ENCODE results near the gene WTAP. TPM values are rescaled to one million over a fixed set of nuclear protein-coding genes. Genes with fewer than 3 reads are reported as not detected.
A peak's percentile ranks its signal among the peaks of the same experiment; 100 is the strongest.
"Not testable (repeated sequence)": the region's sequence is repeated elsewhere in the genome, so short reads cannot be mapped to it uniquely, and the experiment has no call there.

Gene WTAP
- total and polyA plus RNA-seq, 12 donors: 56.8 to 162 (median 98.5) TPM

DNA sequence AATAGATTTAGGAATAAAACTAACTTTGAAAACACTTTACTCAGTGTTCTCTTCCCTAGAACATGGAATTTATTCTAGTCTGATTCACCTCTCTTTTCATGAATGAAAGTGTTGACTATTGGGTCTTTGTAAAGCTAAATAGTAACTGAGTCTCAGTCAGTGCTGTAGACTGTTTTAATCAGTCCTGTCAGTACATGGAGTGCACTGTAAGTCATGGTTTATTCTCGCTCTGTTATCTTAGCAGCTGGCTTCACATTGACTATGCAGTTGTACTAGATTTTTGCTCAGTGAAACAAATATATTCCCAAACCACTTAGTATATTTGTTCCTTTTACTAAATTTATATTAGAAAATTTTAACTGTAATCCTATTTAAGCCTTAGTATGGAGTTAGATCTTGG lies 19.5 kb downstream of the WTAP start:
- H3K36me3 ChIP-seq (replicated peaks in 1 of 2): peaks cover 0 to 97% of the 10 kb centered on the region in 2 donors
- 68 to 92% (median 77%) methylated on average over 1 of the region's 1 CpG for WGBS, 4 donors
- TF ChIP-seq, protein P1, sequence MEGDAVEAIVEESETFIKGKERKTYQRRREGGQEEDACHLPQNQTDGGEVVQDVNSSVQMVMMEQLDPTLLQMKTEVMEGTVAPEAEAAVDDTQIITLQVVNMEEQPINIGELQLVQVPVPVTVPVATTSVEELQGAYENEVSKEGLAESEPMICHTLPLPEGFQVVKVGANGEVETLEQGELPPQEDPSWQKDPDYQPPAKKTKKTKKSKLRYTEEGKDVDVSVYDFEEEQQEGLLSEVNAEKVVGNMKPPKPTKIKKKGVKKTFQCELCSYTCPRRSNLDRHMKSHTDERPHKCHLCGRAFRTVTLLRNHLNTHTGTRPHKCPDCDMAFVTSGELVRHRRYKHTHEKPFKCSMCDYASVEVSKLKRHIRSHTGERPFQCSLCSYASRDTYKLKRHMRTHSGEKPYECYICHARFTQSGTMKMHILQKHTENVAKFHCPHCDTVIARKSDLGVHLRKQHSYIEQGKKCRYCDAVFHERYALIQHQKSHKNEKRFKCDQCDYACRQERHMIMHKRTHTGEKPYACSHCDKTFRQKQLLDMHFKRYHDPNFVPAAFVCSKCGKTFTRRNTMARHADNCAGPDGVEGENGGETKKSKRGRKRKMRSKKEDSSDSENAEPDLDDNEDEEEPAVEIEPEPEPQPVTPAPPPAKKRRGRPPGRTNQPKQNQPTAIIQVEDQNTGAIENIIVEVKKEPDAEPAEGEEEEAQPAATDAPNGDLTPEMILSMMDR (IDR thresholded peaks at IDR 0.05): no peak
- no peak for TF ChIP-seq POLR2A (IDR thresholded peaks at IDR 0.05)

DNA sequence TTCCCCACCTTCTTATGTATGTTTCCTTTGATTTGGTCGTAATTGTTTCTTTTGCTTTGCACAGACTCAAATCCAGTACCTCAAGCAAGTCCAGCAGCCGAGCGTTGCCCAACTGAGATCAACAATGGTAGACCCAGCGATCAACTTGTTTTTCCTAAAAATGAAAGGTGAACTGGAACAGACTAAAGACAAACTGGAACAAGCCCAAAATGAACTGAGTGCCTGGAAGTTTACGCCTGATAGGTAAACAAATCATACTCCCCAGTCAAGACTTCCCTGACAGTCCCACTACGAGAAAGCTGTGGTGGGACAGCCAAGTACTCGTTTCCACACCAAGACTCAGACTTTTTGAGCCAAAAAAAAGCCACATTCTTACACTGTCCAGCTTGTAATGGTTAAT lies 20.8 kb downstream of the WTAP start:
- peaks cover 0 to 95% of the 10 kb centered on the region in 2 donors for H3K36me3 ChIP-seq (replicated peaks in 1 of 2)
- intact Hi-C loops (cut with DNase I); DNase-seq; H3K27me3 ChIP-seq; H3K4me1 ChIP-seq (replicated peaks in 1 of 2); H3K9me3 ChIP-seq (replicated peaks in 1 of 3); H3K4me3 ChIP-seq; H3K27ac ChIP-seq: not testable (repeated sequence)
- 85 to 95% (median 91%) methylated on average over 7 of the region's 7 CpGs for WGBS, 4 donors

More for the DNA sequence above, 19.5 kb downstream of the WTAP start:
- no peak overlapping the region for H3K27ac ChIP-seq
- no peak overlapping the region for H3K4me3 ChIP-seq
- DNase-seq: no peak
- intact Hi-C loops (cut with DNase I): no loop called here
- H3K27me3 ChIP-seq: no peaks in the 10 kb centered on the region
- no peaks in the 10 kb centered on the region for H3K9me3 ChIP-seq (replicated peaks in 1 of 3)
- H3K4me1 ChIP-seq (replicated peaks in 1 of 2): peaks cover 9 to 18% of the 10 kb centered on the region in 2 donors

DNA sequence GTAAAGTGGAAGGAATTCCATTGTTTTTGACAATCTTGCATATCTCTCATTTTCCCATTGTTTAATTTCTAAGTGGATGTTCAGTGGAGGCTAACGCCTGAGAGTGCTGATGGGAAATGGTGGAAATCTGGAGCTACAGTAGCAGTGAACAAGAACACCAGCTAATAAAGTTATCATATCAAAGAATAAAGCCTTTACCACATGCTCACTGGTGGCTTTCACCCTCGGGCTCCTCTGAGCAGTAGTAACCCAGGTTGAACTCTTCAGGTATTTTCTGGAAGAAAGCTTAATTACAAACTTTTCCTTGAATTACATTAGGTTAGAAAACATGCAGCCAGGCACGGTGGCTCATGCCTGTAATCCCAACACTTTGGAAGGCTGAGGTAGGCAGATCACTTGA lies 24.1 kb downstream of the WTAP start:
- Histone ChIP-seq H3K4me1 (replicated peaks in 1 of 2) (peaks cover 0 to 3% of the 10 kb centered on the region in 2 donors), H3K9me3 (replicated peaks in 1 of 3) (no peaks in the 10 kb centered on the region), H3K4me3 (no peak overlapping the region), H3K27me3 (no peaks in the 10 kb centered on the region), H3K27ac (no peak overlapping the region), H3K36me3 (replicated peaks in 1 of 2) (peaks cover 0 to 92% of the 10 kb centered on the region in 2 donors)
- TF ChIP-seq, protein P1 (IDR thresholded peaks at IDR 0.05): no peak
- no peak for TF ChIP-seq POLR2A (IDR thresholded peaks at IDR 0.05)
- 86 to 92% (median 91%) methylated on average over 3 of the region's 3 CpGs for WGBS, 4 donors
- DNase-seq: no peak
- intact Hi-C loops (cut with DNase I): no loop called here

DNA sequence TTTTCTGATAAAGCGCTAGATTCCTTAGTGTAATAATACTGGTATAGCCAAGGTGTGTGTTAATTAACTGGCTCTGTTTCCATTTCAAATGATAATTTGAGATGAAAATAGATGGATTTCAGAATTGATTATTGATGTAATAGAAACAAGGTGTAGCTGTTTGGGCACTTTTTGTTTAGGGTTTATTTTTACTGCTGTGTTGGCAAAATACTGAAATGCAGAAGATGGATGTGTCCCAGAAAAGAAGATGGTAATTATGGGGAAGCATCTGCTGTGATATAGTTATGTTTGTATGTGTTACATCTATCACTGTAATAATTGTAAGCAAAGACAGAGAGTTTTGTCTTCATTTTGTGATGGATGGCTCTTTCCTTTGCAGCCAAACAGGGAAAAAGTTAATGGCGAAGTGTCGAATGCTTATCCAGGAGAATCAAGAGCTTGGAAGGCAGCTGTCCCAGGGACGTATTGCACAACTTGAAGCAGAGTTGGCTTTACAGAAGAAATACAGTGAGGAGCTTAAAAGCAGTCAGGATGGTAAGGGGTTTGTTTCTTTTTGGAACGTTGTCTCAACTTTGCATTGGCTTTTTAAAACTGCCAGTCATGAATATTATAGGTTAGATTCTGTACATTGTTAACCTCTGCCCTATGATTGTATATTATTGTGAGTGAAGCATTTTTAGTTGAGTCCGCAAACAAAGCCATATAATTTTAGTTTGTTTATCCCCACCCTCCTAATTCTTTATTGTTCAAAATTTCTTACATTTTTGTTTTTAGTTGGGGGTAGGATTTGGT lies 26.0 kb downstream of the WTAP start:
- Histone ChIP-seq H3K27ac (no peak overlapping the region), H3K4me3 (no peak overlapping the region), H3K9me3 (replicated peaks in 1 of 3) (no peaks in the 10 kb centered on the region), H3K4me1 (replicated peaks in 1 of 2) (peaks cover 0 to 3% of the 10 kb centered on the region in 2 donors), H3K27me3 (no peaks in the 10 kb centered on the region), H3K36me3 (replicated peaks in 1 of 2) (peaks cover 0 to 91% of the 10 kb centered on the region in 2 donors)
- intact Hi-C loops (cut with DNase I): no loop called here
- peak in 2 of 7 donors; percentile 23 to 56 for DNase-seq
- TF ChIP-seq, protein P1 (IDR thresholded peaks at IDR 0.05): no peak
- no peak for TF ChIP-seq POLR2A (IDR thresholded peaks at IDR 0.05)
- WGBS, 4 donors: 69 to 75% (median 73%) methylated on average over 6 of the region's 6 CpGs

DNA sequence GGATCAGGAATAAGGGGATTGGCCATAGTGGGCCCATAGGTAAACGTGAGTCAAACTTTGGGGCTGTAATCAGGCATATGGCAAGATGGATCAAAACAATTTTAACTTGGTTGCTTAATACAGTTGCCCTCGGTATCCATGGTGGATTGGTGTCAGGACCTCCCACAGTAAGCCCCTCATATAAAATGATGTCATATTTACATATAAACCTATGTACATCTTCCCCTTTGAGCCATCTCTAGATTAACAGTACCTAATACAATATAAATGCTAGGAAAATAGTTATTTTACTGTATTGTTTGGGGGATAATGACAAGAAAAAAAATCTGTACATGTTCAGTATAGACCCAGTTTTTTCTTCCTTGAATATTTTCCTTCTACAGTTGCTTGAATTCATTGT lies 27.1 kb downstream of the WTAP start:
- no peak for TF ChIP-seq POLR2A (IDR thresholded peaks at IDR 0.05)
- Histone ChIP-seq H3K27me3 (no peaks in the 10 kb centered on the region), H3K36me3 (replicated peaks in 1 of 2) (peaks cover 0 to 87% of the 10 kb centered on the region in 2 donors), H3K4me3 (no peak overlapping the region), H3K4me1 (replicated peaks in 1 of 2) (peaks cover 0 to 3% of the 10 kb centered on the region in 2 donors), H3K27ac (no peak overlapping the region), H3K9me3 (replicated peaks in 1 of 3) (no peaks in the 10 kb centered on the region)
- no peak for DNase-seq
- 84 to 92% (median 88%) methylated on average over 2 of the region's 2 CpGs for WGBS, 4 donors
- intact Hi-C loops (cut with DNase I): no loop called here
